Measurements from ENCODE around the gene IGF2R.
"Not testable (repeated sequence)": the region's sequence is repeated elsewhere in the genome, so short reads cannot be mapped to it uniquely, and the experiment has no call there.

IGF2R gene

DNA sequence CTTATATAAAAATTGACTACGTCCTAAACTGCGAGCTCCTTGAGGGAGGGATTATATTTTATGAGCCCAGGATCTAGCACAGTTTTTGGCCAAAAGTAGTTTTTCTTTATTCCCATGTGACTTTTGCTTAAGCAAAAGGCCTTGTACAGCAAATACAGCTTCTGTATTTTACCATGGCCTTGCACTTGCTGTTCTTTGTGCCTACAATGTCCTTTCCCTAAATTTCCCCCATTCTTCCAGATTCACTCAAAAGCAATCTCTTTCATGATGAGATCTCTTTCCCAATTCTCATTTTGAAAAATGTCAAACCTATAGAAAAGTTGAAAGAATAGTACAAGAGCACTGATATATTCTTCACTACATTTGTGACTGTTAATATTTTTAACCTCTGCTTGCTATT, 4.8 kb upstream of the IGF2R start:
- no peaks in the 10 kb centered on the region for H3K27me3 ChIP-seq (replicated peaks; ENCODE audit: control insufficient read depth, insufficient read depth, low read length, poor library complexity, severe bottlenecking)
- H3K36me3 ChIP-seq (ENCODE audit: control insufficient read depth, insufficient read depth, low read length), result no peaks in the 10 kb centered on the region
- no peak overlapping the region for H3K4me3 ChIP-seq (ENCODE audit: insufficient read depth, low read depth, low read length, poor library complexity, severe bottlenecking)
- no peaks in the 10 kb centered on the region for H3K9me3 ChIP-seq (ENCODE audit: control insufficient read depth, low read length)
- DNase-seq, result no peak
- peaks cover 5% of the 10 kb centered on the region for H3K4me1 ChIP-seq (ENCODE audit: control insufficient read depth, insufficient read depth, low read length, poor library complexity, severe bottlenecking)
- no peak overlapping the region for H3K27ac ChIP-seq (ENCODE audit: insufficient read depth, low read length, poor library complexity, severe bottlenecking)

DNA sequence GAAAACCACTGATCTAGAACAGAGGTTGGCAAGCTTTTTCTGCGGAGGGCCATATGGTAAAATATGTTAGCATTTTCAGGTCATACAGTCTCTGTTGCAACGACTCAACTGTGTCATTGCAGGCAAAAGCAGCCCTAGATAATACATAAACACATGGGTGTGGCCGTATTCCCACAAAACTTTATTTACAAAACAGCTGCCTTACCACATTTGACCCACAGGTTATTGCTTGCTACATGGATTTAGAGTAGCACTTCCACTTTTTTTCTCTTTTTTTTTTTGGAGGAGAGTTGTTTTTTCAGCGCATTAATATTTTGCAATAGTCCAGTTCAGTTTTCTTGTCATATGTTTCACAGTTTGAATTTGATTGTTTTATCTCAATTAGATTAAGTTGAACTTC, 2.5 kb upstream of the IGF2R start:
- Histone ChIP-seq H3K27me3 (replicated peaks; ENCODE audit: control insufficient read depth, insufficient read depth, low read length, poor library complexity, severe bottlenecking) (no peaks in the 10 kb centered on the region), H3K36me3 (ENCODE audit: control insufficient read depth, insufficient read depth, low read length) (no peaks in the 10 kb centered on the region), H3K27ac (ENCODE audit: insufficient read depth, low read length, poor library complexity, severe bottlenecking) (no peak overlapping the region), H3K4me3 (ENCODE audit: insufficient read depth, low read depth, low read length, poor library complexity, severe bottlenecking) (no peak overlapping the region), H3K4me1 (ENCODE audit: control insufficient read depth, insufficient read depth, low read length, poor library complexity, severe bottlenecking) (peaks cover 16% of the 10 kb centered on the region), H3K9me3 (ENCODE audit: control insufficient read depth, low read length) (no peaks in the 10 kb centered on the region)
- DNase-seq, result no peak

DNA sequence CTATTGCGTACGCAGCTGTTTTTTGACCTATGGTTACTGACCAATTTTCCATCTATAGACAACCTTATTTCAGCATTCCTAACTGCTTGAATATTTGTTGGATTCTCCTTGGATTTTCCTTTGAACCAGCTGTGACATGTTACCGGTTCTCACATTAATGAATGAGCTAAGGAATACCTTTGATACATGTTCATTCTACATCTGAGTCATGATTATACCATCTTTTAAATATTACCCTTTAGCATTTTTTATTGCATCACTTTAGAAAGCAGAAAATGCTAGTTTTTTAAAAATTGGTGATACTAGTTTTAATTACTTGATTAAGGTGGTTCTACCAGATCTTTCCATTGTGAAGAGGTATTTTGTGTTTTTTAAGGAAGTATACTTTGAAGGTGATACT, 1.9 kb upstream of the IGF2R start:
- no peak overlapping the region for H3K4me3 ChIP-seq (ENCODE audit: insufficient read depth, low read depth, low read length, poor library complexity, severe bottlenecking)
- no peaks in the 10 kb centered on the region for H3K9me3 ChIP-seq (ENCODE audit: control insufficient read depth, low read length)
- H3K4me1 ChIP-seq (ENCODE audit: control insufficient read depth, insufficient read depth, low read length, poor library complexity, severe bottlenecking), result peaks cover 21% of the 10 kb centered on the region
- H3K27ac ChIP-seq (ENCODE audit: insufficient read depth, low read length, poor library complexity, severe bottlenecking), result no peak overlapping the region
- H3K36me3 ChIP-seq (ENCODE audit: control insufficient read depth, insufficient read depth, low read length), result no peaks in the 10 kb centered on the region
- H3K27me3 ChIP-seq (replicated peaks; ENCODE audit: control insufficient read depth, insufficient read depth, low read length, poor library complexity, severe bottlenecking), result no peaks in the 10 kb centered on the region
- DNase-seq, result no peak

DNA sequence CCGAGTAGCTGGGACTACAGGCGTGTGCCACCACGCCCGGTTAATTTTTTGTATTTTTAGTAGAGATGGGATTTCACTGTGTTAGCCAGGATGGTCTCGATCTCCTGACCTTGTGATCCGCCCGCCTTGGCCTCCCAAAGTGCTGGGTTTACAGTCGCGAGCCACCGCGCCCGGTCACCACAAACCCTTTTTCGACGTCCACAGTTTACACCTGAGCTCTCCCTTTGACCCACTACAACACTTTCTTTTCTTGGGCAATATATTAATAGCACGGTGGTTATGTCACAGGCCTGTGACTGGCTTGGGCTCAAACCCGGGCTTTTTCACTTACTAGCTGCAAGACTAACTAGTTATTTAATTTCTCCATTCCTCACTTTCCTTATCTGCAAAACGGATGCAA, 1.3 kb upstream of the IGF2R start:
- H3K27me3 ChIP-seq (replicated peaks; ENCODE audit: control insufficient read depth, insufficient read depth, low read length, poor library complexity, severe bottlenecking); H3K27ac ChIP-seq (ENCODE audit: insufficient read depth, low read length, poor library complexity, severe bottlenecking); H3K36me3 ChIP-seq (ENCODE audit: control insufficient read depth, insufficient read depth, low read length); H3K4me3 ChIP-seq (ENCODE audit: insufficient read depth, low read depth, low read length, poor library complexity, severe bottlenecking); DNase-seq; H3K9me3 ChIP-seq (ENCODE audit: control insufficient read depth, low read length): not testable (repeated sequence)
- peaks cover 24% of the 10 kb centered on the region for H3K4me1 ChIP-seq (ENCODE audit: control insufficient read depth, insufficient read depth, low read length, poor library complexity, severe bottlenecking)

DNA sequence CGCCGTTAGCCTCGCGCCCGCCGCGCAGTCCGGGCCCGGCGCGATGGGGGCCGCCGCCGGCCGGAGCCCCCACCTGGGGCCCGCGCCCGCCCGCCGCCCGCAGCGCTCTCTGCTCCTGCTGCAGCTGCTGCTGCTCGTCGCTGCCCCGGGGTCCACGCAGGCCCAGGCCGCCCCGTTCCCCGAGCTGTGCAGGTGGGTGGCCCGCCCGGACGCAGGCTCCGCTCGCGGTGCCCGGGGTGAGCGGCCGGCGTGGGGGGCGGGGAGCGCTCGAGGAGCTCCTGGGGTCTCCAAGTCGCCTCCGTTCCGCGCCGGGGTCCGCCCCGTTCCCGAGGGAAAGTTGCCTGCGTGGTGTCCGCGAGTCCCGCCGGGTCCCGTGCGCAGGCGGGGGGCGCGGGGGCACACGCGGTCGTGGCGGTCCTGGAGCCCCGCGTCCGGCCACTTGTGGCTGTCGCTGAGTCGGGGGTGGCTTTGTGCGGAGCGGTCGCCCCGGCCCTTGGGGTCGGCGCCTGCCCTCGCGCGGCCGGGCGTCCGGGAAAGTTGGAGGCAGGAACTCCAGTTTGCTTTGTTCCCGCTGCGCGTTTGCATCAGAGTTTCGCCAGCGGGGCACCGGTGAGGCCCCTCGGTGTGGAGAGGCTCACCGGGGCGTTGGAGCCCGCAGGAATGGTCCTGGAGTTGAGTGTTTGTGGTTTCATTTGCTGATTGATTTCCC, 476 bp downstream of the IGF2R start:
- Histone ChIP-seq H3K9me3 (ENCODE audit: control insufficient read depth, low read length) (no peaks in the 10 kb centered on the region), H3K4me1 (ENCODE audit: control insufficient read depth, insufficient read depth, low read length, poor library complexity, severe bottlenecking) (peaks cover 34% of the 10 kb centered on the region), H3K36me3 (ENCODE audit: control insufficient read depth, insufficient read depth, low read length) (no peaks in the 10 kb centered on the region), H3K27ac (ENCODE audit: insufficient read depth, low read length, poor library complexity, severe bottlenecking) (peak overlapping the region; percentile 62), H3K27me3 (replicated peaks; ENCODE audit: control insufficient read depth, insufficient read depth, low read length, poor library complexity, severe bottlenecking) (no peaks in the 10 kb centered on the region), H3K4me3 (ENCODE audit: insufficient read depth, low read depth, low read length, poor library complexity, severe bottlenecking) (peak overlapping the region; percentile 91)
- DNase-seq, result peak in 1 of 3 donors; percentile 10

DNA sequence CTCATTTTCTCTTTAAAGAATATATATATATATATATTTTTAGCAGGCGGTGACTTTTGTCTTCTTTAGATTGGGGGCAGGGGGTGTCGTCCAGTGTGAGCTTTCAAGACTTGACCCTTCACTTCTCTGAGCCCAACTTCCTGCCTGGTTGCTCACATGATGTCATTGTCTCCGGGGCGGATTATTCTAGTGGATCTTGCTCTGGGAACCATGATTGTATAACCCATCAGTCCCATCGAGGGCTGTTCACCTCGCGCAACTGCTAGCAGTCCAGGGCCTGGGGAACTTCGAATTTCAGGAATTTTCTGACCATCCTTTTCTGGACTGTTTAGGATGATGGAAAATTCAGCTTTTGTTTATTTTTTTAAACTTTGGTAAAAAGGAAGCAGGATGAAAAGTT, 1.0 kb downstream of the IGF2R start:
- Histone ChIP-seq H3K36me3 (ENCODE audit: control insufficient read depth, insufficient read depth, low read length) (no peaks in the 10 kb centered on the region), H3K4me1 (ENCODE audit: control insufficient read depth, insufficient read depth, low read length, poor library complexity, severe bottlenecking) (peaks cover 34% of the 10 kb centered on the region), H3K9me3 (ENCODE audit: control insufficient read depth, low read length) (no peaks in the 10 kb centered on the region), H3K27me3 (replicated peaks; ENCODE audit: control insufficient read depth, insufficient read depth, low read length, poor library complexity, severe bottlenecking) (no peaks in the 10 kb centered on the region), H3K27ac (ENCODE audit: insufficient read depth, low read length, poor library complexity, severe bottlenecking) (peak overlapping the region; percentile 62), H3K4me3 (ENCODE audit: insufficient read depth, low read depth, low read length, poor library complexity, severe bottlenecking) (peak overlapping the region; percentile 91)
- peak in 1 of 3 donors; percentile 25 for DNase-seq

DNA sequence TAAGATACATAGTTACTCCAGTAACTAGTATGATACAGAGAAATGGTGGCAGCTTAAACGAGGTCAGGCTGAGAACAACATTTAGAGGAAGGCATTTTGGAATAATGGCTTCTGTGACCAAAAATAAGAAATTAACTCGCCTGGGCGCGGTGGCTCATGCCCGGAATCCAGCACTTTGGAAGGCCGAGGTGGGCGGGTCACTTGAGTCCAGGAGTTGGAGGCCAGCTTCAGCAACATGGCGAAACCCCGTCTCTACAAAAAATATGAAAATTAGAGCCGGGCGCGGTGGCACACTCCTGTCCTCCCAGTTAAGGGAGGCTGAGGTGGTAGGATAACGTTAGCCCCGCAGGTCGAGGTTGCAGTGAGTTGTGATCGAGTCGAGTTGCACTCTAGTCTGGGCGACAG, 1.8 kb downstream of the IGF2R start:
- no peaks in the 10 kb centered on the region for H3K9me3 ChIP-seq (ENCODE audit: control insufficient read depth, low read length)
- no peaks in the 10 kb centered on the region for H3K36me3 ChIP-seq (ENCODE audit: control insufficient read depth, insufficient read depth, low read length)
- peaks cover 34% of the 10 kb centered on the region for H3K4me1 ChIP-seq (ENCODE audit: control insufficient read depth, insufficient read depth, low read length, poor library complexity, severe bottlenecking)
- H3K4me3 ChIP-seq (ENCODE audit: insufficient read depth, low read depth, low read length, poor library complexity, severe bottlenecking), result peak overlapping the region; percentile 91
- no peak for DNase-seq
- no peaks in the 10 kb centered on the region for H3K27me3 ChIP-seq (replicated peaks; ENCODE audit: control insufficient read depth, insufficient read depth, low read length, poor library complexity, severe bottlenecking)
- peak overlapping the region; percentile 35 for H3K27ac ChIP-seq (ENCODE audit: insufficient read depth, low read length, poor library complexity, severe bottlenecking)

DNA sequence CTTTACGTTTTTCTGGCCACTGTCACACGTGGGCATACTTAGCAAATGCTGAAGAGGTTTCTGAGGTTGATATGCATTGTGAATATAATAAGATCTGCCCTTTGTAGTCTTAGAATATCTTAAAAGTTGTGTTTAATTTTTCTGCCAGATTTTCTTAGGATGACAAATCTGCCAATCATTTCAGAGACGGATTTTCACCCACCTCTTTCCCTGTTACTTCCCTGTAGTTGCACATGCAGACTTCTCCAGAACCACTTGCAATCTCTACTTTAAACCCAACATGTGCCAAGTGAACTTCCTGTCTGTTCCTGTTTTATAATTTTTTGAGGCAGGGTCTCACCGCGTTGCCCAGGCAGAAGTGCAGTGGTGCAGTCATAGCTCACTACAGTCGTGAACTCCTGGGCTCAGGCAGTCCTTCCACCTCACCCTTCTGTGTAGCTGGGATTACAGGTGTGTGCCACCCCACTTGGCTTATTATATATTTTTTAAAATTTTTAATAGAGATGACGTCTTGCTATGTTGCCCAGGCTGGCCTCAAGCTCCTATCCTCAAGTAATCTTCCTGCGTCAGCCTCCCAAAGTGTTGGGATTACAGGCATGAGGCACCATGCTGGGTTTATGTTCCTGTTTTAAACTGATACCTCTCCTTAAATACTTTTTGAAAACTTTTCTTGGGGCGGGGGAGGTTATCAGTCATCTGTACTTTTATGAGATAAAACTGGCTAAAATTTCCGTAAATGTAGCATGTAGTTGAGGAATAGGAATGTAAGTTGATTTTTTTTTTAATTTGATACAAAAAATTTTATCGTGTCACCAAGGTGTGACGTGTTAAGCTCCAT, 2.7 kb downstream of the IGF2R start:
- Histone ChIP-seq H3K27me3 (replicated peaks; ENCODE audit: control insufficient read depth, insufficient read depth, low read length, poor library complexity, severe bottlenecking) (no peaks in the 10 kb centered on the region), H3K4me3 (ENCODE audit: insufficient read depth, low read depth, low read length, poor library complexity, severe bottlenecking) (peak overlapping the region; percentile 91), H3K36me3 (ENCODE audit: control insufficient read depth, insufficient read depth, low read length) (no peaks in the 10 kb centered on the region), H3K27ac (ENCODE audit: insufficient read depth, low read length, poor library complexity, severe bottlenecking) (no peak overlapping the region), H3K4me1 (ENCODE audit: control insufficient read depth, insufficient read depth, low read length, poor library complexity, severe bottlenecking) (peaks cover 34% of the 10 kb centered on the region), H3K9me3 (ENCODE audit: control insufficient read depth, low read length) (no peaks in the 10 kb centered on the region)
- no peak for DNase-seq

DNA sequence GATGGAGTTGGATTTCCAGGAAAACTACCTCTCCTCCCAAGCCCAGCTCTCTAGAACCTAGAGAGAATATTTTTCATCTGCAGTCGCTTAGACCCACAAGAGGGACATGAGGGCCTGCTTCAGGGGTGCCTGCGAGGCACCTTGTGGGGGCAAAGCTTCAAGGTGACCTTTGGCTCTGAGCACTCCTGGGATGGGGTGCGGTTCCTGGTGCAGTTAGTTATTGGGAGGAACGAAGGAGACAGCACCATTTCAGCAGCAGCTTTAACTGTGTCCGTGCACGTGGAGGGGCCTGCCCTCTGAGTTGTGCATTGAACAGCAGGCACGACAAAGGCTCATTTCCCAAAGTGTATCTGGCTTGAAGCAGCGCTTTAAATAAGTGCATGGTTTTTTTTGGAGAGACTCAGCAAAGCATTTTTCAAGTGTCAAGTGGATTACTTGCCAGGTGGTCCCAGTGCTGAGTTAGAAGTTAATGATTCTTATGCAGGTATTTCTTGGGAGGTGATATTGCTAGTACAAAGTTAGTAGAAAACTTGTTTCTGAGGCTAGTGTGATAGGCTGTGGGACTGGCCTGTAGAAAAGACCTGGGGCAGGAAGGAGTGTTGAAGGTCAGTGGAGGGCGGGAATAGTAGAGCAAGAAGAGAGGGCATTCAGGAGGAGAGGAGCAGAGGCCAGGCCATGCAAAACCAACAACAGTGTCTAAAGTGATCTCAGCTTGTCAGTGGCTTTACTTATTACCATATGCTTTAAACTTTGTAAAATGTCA, 3.8 kb downstream of the IGF2R start:
- Histone ChIP-seq H3K27me3 (replicated peaks; ENCODE audit: control insufficient read depth, insufficient read depth, low read length, poor library complexity, severe bottlenecking) (no peaks in the 10 kb centered on the region), H3K4me1 (ENCODE audit: control insufficient read depth, insufficient read depth, low read length, poor library complexity, severe bottlenecking) (peaks cover 34% of the 10 kb centered on the region), H3K4me3 (ENCODE audit: insufficient read depth, low read depth, low read length, poor library complexity, severe bottlenecking) (no peak overlapping the region), H3K9me3 (ENCODE audit: control insufficient read depth, low read length) (no peaks in the 10 kb centered on the region), H3K27ac (ENCODE audit: insufficient read depth, low read length, poor library complexity, severe bottlenecking) (no peak overlapping the region), H3K36me3 (ENCODE audit: control insufficient read depth, insufficient read depth, low read length) (no peaks in the 10 kb centered on the region)
- no peak for DNase-seq

DNA sequence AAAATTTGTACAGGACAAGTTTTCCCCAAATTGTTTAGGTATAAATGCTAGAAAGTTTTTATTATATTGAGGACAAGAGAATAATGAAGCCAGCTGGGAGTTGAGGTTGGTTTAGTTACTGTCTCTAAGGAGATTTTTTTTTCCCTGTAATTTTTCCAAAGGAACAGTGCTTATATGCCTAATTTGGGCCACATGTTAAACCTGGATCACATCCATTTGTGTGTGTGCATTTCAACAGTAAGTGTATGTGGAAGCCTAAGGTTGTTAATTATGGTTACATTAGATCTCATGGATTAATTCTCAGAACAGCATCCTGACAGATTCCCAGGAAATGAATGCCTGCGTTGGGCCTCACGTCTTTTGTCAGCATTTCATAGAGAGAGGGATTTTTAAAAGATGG, 4.5 kb downstream of the IGF2R start:
- peaks cover 38% of the 10 kb centered on the region for H3K4me1 ChIP-seq (ENCODE audit: control insufficient read depth, insufficient read depth, low read length, poor library complexity, severe bottlenecking)
- no peaks in the 10 kb centered on the region for H3K9me3 ChIP-seq (ENCODE audit: control insufficient read depth, low read length)
- no peak overlapping the region for H3K27ac ChIP-seq (ENCODE audit: insufficient read depth, low read length, poor library complexity, severe bottlenecking)
- H3K4me3 ChIP-seq (ENCODE audit: insufficient read depth, low read depth, low read length, poor library complexity, severe bottlenecking), result no peak overlapping the region
- H3K27me3 ChIP-seq (replicated peaks; ENCODE audit: control insufficient read depth, insufficient read depth, low read length, poor library complexity, severe bottlenecking), result no peaks in the 10 kb centered on the region
- DNase-seq, result no peak
- no peaks in the 10 kb centered on the region for H3K36me3 ChIP-seq (ENCODE audit: control insufficient read depth, insufficient read depth, low read length)
